Measurements from ENCODE around the gene MIER2. TPM values are rescaled to one million over a fixed set of nuclear protein-coding genes. Genes with fewer than 3 reads are reported as not detected.
A peak's percentile ranks its signal among the peaks of the same experiment; 100 is the strongest.

Gene MIER2
- total RNA-seq, 1 experiment from 2014 or later = 12.9 TPM

DNA sequence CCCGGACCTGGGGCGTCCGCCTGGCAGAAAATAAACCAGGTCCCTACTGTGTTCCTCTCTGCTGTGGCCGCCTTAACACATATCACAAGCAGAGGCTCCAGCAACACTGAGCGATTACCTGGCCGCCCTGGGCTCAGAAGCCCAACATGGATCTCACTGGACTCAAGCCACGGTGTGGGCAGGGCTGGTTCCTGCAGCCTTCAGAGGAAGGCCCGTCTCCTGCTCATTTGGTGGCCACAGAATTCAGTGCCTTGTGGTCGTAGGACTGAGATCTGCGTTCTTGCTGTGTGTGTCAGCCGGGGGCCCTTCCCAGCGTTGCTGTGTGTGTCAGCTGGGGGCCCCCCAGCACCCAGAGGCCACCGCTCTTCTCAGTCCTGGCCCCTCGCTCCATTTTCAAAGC, 34.1 kb upstream of the MIER2 start:
- DNase-seq (ENCODE audit: low read depth) = no peak

DNA sequence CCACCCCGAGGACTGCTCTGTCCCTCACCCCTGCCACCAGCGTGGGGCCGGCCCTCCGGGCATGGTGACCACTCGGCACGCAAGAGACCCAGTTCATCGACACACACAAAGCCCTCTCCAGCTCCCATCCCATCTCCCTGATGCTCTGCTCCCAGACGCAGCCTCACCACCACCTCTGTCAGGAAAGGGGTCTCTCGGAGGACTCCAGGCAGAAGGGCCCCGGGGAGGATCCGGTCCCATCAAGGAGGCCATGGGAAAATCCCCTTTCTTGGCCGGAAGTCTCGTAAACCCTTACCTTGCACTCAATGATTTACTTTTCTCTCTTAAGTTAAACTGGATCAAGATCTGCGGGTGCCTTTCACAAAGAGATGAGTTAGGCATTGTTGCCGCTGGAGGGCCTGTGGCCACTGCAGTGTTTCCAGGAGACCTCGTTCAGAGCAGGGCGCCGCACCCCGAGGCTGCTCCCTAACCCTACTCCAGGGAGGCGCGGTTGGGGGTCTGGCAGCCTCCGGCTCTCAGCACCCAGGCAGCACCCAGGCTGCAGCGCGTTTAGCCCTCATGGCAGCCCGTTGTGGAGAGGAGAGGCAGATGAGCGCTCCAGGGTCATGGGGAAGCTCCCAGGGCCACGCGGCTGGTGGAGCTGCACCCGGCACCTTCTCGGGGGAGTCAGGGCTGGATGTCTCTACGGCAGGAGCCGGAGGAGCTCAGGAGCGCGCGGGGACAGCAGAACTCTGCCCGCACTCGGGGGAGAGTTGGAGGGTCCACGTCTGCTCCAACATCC, 33.4 kb upstream of the MIER2 start:
- DNase-seq (ENCODE audit: low read depth) = no peak

DNA sequence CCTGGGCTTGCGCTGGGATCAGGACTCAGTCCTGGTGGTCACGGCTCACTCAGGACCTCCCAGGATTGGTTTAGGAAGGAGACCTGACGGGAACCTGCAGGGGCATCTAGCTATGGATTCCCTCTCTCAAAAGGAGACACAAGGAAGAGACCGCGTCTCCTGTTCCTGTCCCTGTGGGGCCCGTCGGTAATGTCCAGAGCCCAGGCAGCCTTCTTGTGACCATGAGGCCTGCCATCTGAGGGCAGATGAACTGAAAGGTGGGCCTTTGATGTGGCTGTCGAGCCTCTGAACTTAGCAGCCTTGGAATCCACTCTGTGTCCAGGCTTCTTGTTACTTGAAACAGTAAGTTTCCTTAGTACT, 31.5 kb upstream of the MIER2 start:
- DNase-seq (ENCODE audit: low read depth) = no peak

DNA sequence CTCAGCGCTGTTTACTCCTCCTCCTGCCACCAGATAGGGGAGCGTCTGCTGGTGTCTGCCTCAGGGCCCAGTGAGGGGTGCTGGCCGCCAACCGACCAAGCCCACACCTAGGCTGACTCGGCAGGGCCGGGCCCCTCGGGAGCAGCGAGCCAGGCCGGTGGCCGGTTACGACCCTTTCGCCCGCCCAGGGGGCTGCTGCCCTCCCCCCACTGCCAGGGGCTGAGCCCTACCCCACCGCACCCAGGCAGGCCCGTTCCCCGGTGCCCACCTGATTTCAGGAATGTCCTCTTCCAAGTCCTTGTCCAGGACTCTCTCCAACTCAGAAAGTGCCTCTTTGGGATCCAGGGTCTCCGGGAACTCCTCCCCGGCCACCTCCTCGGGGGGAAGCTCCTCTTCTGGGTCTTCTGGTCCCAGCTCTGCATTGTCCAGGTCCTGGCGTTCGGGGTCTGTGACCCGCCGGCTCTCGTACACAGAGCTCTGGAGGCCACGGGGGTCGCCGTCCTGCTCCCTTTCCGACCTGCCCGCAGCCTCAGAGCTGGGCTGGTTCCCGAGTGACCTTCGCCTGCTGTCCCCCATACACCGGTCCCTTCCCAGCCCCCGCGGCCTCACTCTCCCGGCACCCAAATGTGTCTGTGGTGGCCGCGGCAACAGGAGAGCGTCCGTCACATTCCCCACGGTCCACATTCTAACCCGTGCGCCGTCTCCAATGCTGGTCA, 31.0 kb upstream of the MIER2 start:
- DNase-seq (ENCODE audit: low read depth) = no peak

DNA sequence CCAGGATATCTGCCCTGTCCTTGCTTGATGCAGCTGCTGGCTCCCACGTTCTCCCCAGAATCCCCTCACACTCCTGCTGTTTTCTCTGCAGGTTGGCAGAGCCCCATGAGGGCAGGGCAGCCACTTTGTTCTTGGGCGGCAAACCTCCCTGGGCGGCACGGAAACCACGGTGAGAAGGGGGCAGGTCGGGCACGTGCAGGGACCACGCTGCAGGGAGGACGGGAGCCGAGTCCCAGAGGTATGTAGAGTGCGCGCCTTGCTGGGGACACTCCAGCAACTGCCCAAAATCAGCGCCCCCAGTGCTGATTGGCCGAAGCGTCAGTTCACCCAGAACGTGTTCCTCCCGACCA, 30.3 kb upstream of the MIER2 start:
- no peak for DNase-seq (ENCODE audit: low read depth)

DNA sequence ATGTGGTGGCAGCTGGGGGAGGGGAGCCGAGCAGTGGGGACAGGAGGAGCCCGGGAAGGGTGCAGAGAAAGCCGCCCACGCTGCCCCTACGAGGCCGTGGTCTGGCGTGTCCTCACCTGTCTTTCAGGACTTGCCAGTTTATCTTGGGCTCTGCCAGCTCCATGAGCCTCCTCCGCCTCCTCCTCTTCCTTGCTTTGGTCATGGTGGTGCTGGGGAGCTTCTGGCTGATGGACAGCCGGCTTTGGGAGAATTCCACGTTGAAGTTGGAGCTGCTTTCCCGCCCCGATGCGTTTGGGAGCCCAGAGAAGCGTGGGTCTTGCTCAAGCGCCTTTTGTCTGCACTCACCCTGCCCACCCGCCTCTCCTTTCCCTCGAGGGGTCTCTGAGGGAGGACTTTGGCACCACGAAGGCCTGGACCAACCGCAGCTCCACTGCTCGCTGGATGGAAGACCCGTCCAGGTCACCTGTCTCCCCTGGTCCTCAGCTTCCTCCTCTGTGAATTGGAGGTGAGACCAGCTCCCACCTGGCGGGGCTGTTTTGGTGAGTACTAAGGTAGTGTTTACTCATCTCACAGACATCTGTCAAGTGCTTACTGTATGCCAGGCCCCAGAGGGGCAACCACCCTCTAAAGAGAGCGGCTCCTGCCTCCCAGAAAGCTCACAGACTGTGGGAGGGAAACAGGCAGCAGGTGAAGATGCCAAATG, 29.7 kb upstream of the MIER2 start:
- no peak for DNase-seq (ENCODE audit: low read depth)

DNA sequence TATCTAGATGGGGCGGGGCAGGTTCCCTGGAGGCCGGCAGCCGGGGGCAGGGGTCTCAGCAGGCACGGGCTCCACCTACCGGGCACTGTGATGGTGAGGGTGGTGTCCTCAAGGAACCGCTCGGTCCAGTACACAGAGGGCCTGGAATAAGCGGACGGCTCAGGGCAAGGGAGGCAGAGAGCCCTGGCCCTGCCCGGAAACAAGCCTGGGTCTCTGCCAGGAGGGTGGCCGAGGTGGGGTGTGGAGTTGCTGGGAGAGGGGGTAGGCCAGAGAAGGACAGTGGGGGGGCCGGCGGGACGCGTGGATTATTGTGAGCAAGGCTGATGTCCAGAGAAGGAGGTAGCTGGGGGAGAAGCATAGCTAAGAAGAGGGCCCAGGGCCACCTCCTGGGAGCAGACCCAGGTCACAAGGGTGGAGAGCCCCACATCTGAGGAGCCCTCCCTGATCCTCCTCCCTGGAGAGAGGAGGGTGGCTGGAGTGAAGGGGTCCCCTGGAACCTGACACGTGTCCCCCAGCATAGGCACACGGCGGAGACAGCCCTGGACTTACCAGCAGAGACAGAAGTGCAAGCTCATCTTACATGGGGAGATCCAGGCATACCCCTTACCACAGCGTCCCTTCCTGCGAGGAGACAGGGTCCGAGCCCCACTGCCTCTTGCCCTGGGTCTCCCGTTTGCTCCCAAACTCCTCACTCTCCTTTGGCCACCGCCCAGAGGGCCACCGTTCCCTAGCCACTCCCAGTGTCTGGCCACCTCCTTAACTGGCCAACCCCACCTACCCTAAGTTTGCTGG, 29.0 kb upstream of the MIER2 start:
- DNase-seq (ENCODE audit: low read depth) = no peak

DNA sequence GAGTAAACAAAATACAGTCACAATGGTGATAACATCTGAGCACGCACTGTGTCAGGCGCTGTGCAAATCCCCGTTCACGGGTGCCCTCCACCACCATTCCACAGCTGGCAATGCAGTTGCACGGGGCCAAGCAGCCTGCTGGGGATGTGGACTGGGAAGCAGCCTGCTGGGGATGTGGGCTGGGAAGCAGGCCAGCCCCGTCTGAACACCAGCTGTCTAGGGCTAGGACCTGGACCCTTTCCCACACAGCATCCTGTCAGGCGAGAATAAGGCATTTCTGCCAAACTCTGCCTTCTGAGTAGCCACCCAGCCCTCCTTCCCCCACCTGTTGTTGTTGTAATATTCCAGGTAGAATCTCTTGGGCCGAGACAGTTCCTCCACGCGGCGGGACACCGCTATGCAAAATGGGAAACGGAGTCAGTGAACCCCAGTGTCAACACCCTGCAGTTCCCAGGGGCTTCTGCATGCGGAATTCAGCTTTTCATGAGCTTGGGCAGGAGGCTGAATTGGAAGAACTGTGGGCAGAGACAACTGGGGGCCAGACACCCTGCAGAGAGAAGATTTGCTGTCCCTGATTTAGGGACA, 27.8 kb upstream of the MIER2 start:
- peak; percentile 30 for DNase-seq (ENCODE audit: low read depth)

DNA sequence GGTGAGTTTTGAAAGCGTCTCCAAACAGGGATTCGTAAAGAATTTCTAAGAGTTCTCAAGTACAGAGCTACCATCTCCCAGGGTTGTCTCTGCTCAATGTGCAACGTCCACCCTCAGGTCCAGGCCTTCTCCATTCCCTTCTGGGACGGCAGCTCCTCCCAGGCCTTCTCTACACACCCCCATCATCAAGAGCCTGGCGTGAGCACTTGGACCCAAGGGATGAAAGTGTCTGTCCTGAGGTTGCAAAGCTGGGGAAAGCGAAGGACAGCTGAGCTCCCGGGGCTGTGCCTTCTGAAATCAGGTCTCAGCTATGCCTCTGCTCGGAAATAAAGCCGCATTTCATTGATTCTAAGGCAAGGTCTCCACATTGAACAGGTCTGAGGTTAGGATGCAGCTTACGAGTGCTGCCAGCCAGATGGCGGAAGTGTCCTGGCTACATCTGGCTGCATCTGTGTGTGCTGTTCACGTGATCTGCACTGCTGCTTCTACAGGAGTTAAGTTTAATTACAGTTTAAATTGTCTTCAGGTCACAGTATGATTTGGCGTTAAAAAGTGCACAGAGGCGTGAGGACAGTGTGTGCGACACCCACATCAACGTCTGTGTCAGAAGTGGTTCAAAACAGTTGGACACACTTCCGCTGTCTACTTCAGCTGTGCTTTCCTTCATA, 27.0 kb upstream of the MIER2 start:
- no peak for DNase-seq (ENCODE audit: low read depth)

DNA sequence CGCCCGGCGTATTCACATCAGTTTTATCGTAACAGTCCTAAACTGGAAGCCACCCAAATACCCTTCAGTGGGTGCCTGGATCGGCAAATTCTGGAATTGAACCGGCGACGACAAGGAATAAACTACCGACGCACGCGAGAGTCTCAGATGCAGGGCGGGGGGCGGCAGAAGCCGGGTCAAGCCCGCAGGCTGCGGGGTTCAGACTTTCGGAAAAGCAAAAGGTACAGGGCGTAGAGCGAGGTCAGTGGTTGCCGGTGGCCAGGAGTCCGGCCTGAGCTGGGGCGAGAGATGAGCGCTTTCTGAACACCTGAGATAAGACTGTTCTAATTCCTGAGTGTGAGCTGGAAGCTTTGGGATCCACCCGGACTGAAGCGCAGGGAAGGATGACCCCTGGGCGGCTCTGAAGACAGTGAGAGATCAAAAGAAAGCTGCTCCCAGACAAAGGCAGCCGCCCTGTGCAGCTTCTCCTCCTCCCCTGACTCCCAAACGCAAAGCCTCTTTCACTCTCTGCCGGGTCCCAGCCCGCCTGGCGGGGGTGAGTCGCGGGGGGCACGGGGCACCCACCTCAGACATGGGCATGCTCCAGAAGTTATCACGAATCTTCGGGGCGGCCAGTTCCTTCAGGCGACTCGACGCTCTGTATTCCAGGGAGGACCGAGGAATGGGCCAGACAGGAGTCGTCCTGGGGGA, 26.2 kb upstream of the MIER2 start:
- no peak for DNase-seq (ENCODE audit: low read depth)

DNA sequence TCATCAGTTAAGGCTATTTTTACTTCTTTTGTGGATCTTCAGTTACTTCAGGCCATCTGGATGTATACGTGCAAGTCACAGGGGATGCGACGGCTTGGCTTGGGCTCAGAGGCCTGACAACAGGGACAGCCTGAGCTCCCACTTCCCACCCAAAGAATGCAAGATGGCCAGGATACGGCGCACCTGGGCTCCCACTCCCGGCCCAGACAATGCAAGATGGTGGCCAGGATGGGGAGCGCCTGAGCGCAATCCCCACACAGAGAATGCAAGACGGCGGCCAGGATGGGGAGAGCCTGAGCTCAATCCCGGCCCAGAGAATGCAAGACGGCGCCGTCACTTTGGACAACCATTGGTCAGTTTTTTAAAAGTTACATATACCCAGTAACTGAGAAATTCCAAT, 25.3 kb upstream of the MIER2 start:
- no peak for DNase-seq (ENCODE audit: low read depth)

DNA sequence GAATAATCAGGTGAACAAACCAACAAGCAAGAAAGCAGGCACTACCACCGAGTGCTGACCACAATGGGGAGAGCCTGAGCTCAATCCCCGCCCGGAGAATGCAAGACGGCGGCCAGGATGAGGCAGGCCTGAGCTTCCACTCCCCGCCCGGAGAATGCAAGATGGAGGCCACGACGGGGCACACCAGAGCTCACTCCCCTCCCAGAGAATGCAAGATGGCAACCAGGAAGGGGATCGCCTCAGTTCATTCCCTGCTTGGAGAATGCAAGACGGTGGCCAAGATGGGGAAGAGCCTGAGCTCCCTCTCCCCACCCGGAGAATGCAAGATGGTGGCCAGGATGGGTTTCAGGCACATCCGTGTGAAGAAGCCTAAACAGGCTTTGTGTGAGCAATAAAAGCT, 24.7 kb upstream of the MIER2 start:
- no peak for DNase-seq (ENCODE audit: low read depth)

DNA sequence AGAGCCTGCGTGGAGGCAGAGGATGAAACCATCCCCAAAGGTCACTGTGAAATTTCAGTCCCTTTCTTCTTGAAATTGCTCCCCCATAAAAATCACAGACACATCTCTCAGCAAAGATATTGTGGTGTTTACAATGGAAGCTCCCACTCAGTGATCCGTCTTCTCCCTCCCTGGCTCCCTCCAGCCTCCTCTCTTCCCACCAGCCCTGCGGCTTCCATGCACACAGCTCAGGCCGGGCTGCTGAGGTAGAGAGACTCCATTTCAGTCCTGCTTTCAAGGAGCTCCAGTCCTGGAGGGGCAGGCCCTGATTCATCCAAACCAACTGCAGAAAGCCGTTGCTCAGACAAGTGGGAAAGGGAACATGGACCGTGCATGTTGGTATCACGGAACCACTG, 24.0 kb upstream of the MIER2 start:
- DNase-seq (ENCODE audit: low read depth) = no peak

DNA sequence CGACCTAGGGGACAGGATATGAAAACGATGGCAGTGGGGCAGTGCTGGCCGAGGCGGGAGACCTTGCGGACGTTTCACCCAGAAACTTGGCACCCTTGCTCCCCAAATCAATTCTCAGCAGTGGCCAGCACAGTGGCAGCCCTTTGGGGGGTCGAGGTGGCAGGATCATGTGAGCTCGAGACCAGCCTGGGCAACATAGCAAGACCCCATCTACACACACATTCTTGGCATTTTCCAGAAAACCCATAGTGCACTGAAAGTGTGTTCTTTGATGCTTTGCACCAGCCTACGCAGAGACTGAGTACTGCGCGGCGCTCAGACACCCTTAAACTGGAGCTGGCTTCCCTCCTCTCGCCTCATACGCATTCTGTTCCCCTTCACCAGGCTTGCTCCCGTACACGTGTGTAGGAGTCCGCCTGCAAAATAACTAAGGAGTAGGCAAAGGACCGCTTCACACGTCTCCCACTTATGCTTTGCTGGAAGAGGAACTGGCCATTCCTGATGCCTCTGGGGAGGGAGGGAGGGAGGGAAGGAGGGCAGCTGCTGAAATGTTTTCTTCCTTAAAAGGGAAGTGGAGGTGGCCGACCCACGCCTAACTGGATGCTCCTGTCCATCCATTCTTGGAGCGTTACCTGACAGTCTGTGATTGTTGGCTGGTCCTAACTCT, 23.5 kb upstream of the MIER2 start:
- DNase-seq (ENCODE audit: low read depth) = no peak

DNA sequence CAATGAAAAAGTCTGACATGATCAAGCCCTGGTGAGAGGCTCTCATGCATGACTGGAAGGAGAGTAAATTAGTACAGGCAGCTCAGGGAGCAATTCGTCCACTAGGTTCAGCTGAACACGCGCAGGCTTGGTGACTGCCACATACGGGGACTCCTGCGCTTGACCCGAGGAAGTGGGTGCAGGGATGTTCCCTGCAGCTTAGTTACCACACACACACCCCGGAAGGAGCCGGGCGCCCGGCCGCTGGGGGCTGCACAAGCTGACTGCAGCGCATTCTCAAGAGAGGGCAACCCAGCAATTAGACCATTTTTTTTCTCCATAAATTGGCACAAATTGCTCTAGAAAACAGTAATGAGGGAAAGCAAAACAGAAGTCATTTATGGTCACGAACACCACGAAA, 23.0 kb upstream of the MIER2 start:
- DNase-seq (ENCODE audit: low read depth) = no peak

DNA sequence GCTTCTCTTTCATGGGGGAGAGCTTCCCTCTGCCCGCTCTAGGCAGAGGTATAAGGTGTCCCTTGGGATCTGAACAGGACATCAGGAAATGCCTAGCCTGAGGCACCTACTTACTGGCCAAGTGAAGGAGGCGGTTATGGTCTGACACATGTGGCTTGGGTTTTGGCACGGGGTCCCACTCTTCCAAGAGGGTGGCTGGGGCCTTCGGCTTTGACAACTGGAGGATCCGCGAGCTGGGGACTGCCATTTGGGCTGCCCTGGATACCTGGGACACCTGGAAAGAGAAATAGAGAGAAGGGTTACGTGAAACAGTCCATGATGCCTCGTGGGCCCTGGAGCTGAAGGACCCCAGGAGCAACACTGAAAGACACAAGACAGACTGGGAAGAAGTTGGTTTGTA, 22.4 kb upstream of the MIER2 start:
- DNase-seq (ENCODE audit: low read depth) = no peak

DNA sequence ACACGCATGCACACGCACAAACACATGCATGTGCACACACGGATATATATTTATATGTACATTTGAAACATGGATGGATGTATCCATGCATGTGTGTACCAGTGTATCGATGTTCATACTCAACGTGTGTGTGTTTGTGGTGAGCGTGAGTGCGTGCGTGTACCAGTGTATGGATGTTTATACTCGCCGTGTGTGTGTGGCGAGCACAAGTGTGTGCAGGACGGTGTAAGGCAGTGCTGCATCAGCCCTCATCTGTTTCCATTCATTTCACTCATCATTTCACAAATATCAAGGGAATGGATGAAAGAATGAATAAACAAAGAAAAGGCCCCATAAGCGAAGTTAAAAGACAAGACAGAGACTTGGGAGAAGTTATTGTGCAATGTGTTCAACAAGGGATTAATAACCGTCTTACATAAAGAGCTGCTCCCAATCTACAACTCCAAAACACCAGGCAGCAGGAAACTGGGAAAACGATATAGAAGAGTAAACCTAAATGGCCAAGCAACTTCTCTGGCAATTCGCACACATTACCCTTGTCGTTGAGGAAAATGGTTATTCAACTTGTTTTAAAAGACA, 21.7 kb upstream of the MIER2 start:
- DNase-seq (ENCODE audit: low read depth) = no peak

DNA sequence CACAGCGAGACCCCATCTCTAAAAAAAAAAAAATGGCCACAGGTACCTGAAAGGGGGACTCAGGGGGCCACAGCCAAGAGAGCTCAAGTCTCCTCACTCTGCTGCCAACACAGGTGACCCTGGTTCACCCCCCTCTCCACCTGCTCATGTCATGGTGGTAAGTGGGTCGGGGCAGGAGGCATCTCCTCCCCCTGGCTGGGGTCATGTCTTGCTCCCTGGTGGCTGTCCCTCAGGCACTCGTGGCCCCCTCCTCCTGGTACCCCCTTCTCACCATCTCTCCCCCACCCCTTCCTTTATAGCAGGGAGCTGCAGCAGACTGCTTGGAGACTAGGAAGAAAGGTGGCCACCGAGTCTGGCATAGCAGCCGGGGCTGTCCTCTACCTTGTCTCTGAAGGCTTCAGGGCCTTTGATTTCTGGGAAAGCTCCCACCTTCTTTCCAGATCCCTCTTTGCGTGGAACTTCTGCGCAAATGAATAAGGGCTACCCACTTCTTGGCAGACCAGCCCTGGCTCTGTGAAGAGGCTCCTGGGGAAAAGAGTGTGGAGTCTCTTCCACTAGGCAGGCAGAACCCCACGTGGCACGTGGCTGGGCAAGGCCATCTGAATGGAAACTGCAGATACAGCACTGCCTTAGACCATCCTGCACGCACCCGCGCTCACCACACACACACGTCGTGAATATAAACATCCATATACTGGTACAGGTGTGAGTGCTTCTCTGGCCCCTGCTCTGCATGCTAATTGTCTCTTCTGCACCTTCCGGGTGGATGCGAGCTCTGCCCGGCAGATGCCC, 20.1 kb upstream of the MIER2 start:
- DNase-seq (ENCODE audit: low read depth) = no peak

DNA sequence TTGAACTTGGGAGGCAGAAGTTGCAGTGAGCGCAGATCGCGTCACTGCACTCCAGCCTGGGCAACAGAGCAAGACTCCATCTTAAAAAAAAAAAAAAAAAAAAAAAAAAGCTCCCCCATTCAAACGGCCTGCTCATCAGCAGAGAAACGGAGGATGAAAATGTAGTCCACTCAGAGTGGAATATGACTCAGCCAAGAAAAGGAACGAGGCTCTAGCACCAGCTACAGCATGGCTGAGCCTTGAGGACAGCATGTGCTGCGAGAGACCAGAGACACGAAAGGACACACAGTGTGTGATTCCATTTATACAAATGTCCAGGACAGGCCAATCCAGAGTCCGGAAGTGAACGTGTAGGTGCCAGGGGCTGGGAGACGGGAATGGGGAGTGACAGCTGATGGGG, 18.1 kb upstream of the MIER2 start:
- no peak for DNase-seq (ENCODE audit: low read depth)

All from Daoy (cell line).